Transverse colon (tissue), 4 donors: ENCODE measurements around the gene PIAS1. TPM values are rescaled to one million over a fixed set of nuclear protein-coding genes. Genes with fewer than 3 reads are reported as not detected.

ENCODE experiments used
- DNase-seq: peaks from one replicate; pipeline ENCODE4 v3.0.0-alpha.2; 2019
- H3K27ac ChIP-seq, 4 donors: fragments of 200-600 bp; sonication (generic); 2 replicates each; pipeline ENCODE4 v1.5.1; 2016 to 2018; ENCODE audit warnings: inconsistent platforms in 4 of 4
- H3K27me3 ChIP-seq: fragments of 200-600 bp; sonication (generic); 2 replicates; pipeline ENCODE4 v1.5.1; 2017; ENCODE audit warnings: inconsistent platforms
- H3K36me3 ChIP-seq, 4 donors: fragments of 200-600 bp; sonication (generic); 2 replicates each; pipeline ENCODE4 v1.5.1; 2017 to 2019; ENCODE audit warnings: inconsistent platforms in 4 of 4
- H3K4me1 ChIP-seq, 4 donors: fragments of 200-600 bp; sonication (generic); 2 replicates each; pipeline ENCODE4 v1.5.1; 2017 to 2020; ENCODE audit warnings: inconsistent platforms in 4 of 4
- H3K4me3 ChIP-seq, 4 donors: fragments of 200-600 bp; sonication (generic); 1 replicate in 1 of 4; 2 replicates in 3 of 4; pipeline versions ENCODE4 v1.5.1 to v1.6.1; 2017 to 2019; ENCODE audit warnings: inconsistent platforms in 4 of 4
- H3K9me3 ChIP-seq, 2 donors: fragments of 200-600 bp; sonication (generic); 2 replicates each; pipeline ENCODE4 v1.5.1; 2017 to 2019; ENCODE audit warnings: inconsistent platforms in 2 of 2
- CTCF ChIP-seq, 5 experiments: fragments of 200-600 bp in 3 of 5; fragments of 450-650 bp in 2 of 5; sonication (generic) in 3 of 5; IDR thresholded peaks; 1 replicate in 2 of 5; 2 replicates in 3 of 5; pipeline ENCODE4 v1.5.1; 2016 to 2017; ENCODE audit warnings: antibody characterized with exemption in 5 of 5, inconsistent platforms in 3 of 5, mild to moderate bottlenecking in 2 of 5, moderate library complexity in 1 of 5
- EP300 ChIP-seq: sonication (generic); formaldehyde crosslinking; IDR thresholded peaks from one replicate; pipeline ENCODE4 v1.6.1; 2017; ENCODE audit warnings: antibody characterized with exemption, low read depth
- POLR2A ChIP-seq: fragments of 450-650 bp; IDR thresholded peaks from one replicate; pipeline ENCODE4 v1.6.1; 2016; ENCODE audit warnings: antibody characterized with exemption, mild to moderate bottlenecking, moderate library complexity
- POLR2AphosphoS5 ChIP-seq, 3 donors: sonication (generic); formaldehyde crosslinking; IDR thresholded peaks; one replicate each; pipeline ENCODE4 v1.6.1; 2016; ENCODE audit warnings: antibody characterized with exemption in 3 of 3
- WGBS, 2 donors: methylation state at CpG; one replicate each; pipeline ENCODE4 v1.1.5; 2018; ENCODE audit warnings: low coverage in 1 of 2; 5-methylcytosine and 5-hydroxymethylcytosine counted together
- in situ Hi-C, 4 donors: fragments of 200-750 bp; cut with MboI; loops; one replicate each; pipeline versions ENCODE4 v1.15.0 to v1.15.1; 2017; ENCODE audit warnings: low sequenced_read_pairs in 3 of 4, low pct_ligation_motif_present in 1 of 4, low pct_unique_long_range_greater_than_20kb in 1 of 4
- intact Hi-C: fragments of 100-400 bp; cut with DNase I; formaldehyde crosslinking; loops from one replicate; pipeline ENCODE4 v1.15.1; 2023; ENCODE audit warnings: low total_unique reads
- total RNA-seq, 4 donors: library from RNA; depleted of rRNA; stranded (reverse); fragments of >200 nt; gene quantifications; one replicate each; pipeline ENCODE4 v1.1.0, GENCODE V29; 2016

The PIAS1 gene
- total RNA-seq, 4 donors from 2014 or later, result 34.0 to 141 (median 55.4) TPM

GRCh38 chr15:68143785-68144184 is 89.7 kb downstream of the PIAS1 start:
- Histone ChIP-seq H3K27ac (no peak overlapping the region), H3K4me1 (peaks cover 0 to 19% (median 0%) of the 10 kb centered on the region in 4 donors), H3K36me3 (peaks cover 0 to 11% (median 4%) of the 10 kb centered on the region in 4 donors), H3K27me3 (no peaks in the 10 kb centered on the region), H3K9me3 (no peaks in the 10 kb centered on the region), H3K4me3 (no peak overlapping the region)
- DNase-seq, result no peak
- in situ Hi-C loops, result no loop called here
- TF ChIP-seq CTCF (IDR thresholded peaks at IDR 0.05) (no peak), POLR2AphosphoS5 (IDR thresholded peaks at IDR 0.05) (no peak), POLR2A (no peak), EP300 (no peak)
- WGBS, 2 donors, result 76 to 91% methylated on average over 1 of the region's 1 CpG
- intact Hi-C loops, result no loop called here

- Histone ChIP-seq H3K4me1 (peaks cover 0 to 10% (median 0%) of the 10 kb centered on the region in 4 donors), H3K9me3 (no peaks in the 10 kb centered on the region), H3K4me3 (no peak overlapping the region), H3K27me3 (no peaks in the 10 kb centered on the region), H3K36me3 (peaks cover 0 to 11% (median 4%) of the 10 kb centered on the region in 4 donors), H3K27ac (no peak overlapping the region)
- TF ChIP-seq POLR2A (no peak), POLR2AphosphoS5 (IDR thresholded peaks at IDR 0.05) (no peak)
- intact Hi-C loops, result no loop called here
- no peak for DNase-seq
- in situ Hi-C loops, result loop anchor here in 1 of 4 donors (5.0 kb wide), 1 partner anchor 278 kb away; no protein-coding TSS in a partner anchor
These were observed 91.6 kb downstream of the PIAS1 start for GRCh38 chr15:68145706-68146105.

GRCh38 chr15:68148039-68148438 is 93.9 kb downstream of the PIAS1 start:
- H3K36me3 ChIP-seq, result peaks cover 0 to 11% (median 4%) of the 10 kb centered on the region in 4 donors
- no peaks in the 10 kb centered on the region for H3K27me3 ChIP-seq
- H3K4me3 ChIP-seq, result no peak overlapping the region
- TF ChIP-seq CTCF (IDR thresholded peaks at IDR 0.05) (no peak), POLR2A (no peak), POLR2AphosphoS5 (IDR thresholded peaks at IDR 0.05) (no peak), EP300 (no peak)
- peaks cover 0 to 8% (median 0%) of the 10 kb centered on the region in 4 donors for H3K4me1 ChIP-seq
- no peak for DNase-seq
- WGBS, 2 donors, result 45% methylated on average over 1 of the region's 1 CpG; no CpG with 5 or more reads in 1 of the 2 donors
- H3K9me3 ChIP-seq, result no peaks in the 10 kb centered on the region
- intact Hi-C loops (no loop called here), in situ Hi-C loops (loop anchor here in 1 of 4 donors (5.0 kb wide), 1 partner anchor 281 kb away; no protein-coding TSS in a partner anchor)
- no peak overlapping the region for H3K27ac ChIP-seq

- no peak overlapping the region for H3K4me3 ChIP-seq
- peaks cover 0 to 21% (median 4%) of the 10 kb centered on the region in 4 donors for H3K36me3 ChIP-seq
- peaks cover 0 to 8% (median 0%) of the 10 kb centered on the region in 4 donors for H3K4me1 ChIP-seq
- 95 to 100% methylated on average over 1 of the region's 1 CpG for WGBS, 2 donors
- TF ChIP-seq EP300 (no peak), POLR2A (no peak), CTCF (IDR thresholded peaks at IDR 0.05) (no peak), POLR2AphosphoS5 (IDR thresholded peaks at IDR 0.05) (no peak)
- in situ Hi-C loops, result loop anchor here in 1 of 4 donors (5.0 kb wide), 1 partner anchor 282 kb away; no protein-coding TSS in a partner anchor
- H3K27me3 ChIP-seq, result no peaks in the 10 kb centered on the region
- no peaks in the 10 kb centered on the region for H3K9me3 ChIP-seq
- DNase-seq, result no peak
- intact Hi-C loops, result no loop called here
- no peak overlapping the region for H3K27ac ChIP-seq
These were observed 94.9 kb downstream of the PIAS1 start for GRCh38 chr15:68149059-68149458.

- in situ Hi-C loops, result loop anchor here in 3 of 4 donors (10.0 to 25.0 kb wide), 3 partner anchors 88 to 288 kb away; partner anchors contain the start of gene PIAS1 (in 1 of the 3)
- intact Hi-C loops, result no loop called here
- no peaks in the 10 kb centered on the region for H3K9me3 ChIP-seq
- 86 to 97% methylated on average over 1 of the region's 1 CpG for WGBS, 2 donors
- H3K27me3 ChIP-seq, result no peaks in the 10 kb centered on the region
- TF ChIP-seq POLR2A (no peak), POLR2AphosphoS5 (IDR thresholded peaks at IDR 0.05) (no peak), CTCF (IDR thresholded peaks at IDR 0.05) (no peak), EP300 (no peak)
- DNase-seq, result no peak
- H3K27ac ChIP-seq, result no peak overlapping the region
- H3K4me1 ChIP-seq, result peaks cover 0 to 8% (median 0%) of the 10 kb centered on the region in 4 donors
- H3K36me3 ChIP-seq, result peaks cover 0 to 21% (median 4%) of the 10 kb centered on the region in 4 donors
- no peak overlapping the region for H3K4me3 ChIP-seq
These were observed 96.1 kb downstream of the PIAS1 start for GRCh38 chr15:68150187-68150586.
